ENCODE results near the gene FAAH2. TPM values are rescaled to one million over a fixed set of nuclear protein-coding genes. Genes with fewer than 3 reads are reported as not detected.

Gene FAAH2
- polyA plus RNA-seq, 1 donor from 2014 or later, result 9.3 TPM

DNA sequence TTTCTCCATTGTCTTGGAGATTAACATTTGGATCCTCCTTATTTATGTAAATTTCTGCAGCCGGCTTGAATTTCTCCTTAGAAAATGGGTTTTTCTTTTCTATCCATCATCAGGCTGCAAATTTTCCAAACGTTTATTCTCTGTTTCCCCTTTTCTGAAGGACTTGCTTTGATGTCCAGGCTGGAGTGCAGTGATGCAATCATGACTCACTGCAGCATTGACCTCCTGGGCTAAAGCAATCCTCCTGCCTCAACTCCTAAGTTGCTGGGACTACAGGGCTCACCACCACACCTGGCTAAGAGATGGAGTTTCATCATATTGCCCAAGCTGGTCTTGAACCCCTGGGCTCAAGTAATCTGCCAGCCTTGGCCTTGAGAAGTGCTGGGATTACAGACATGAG, 161.3 kb downstream of the FAAH2 start:
- no peaks in the 10 kb centered on the region for H3K9me2 ChIP-seq (ENCODE audit: insufficient read depth, low read length)
- no peak overlapping the region for H2AFZ ChIP-seq (ENCODE audit: low read depth, low read length)
- H3K4me2 ChIP-seq (ENCODE audit: low read length), result no peak overlapping the region
- H3F3A ChIP-seq (ENCODE audit: insufficient read depth, low read length, poor library complexity, severe bottlenecking), result no peaks in the 10 kb centered on the region
- H3K27ac ChIP-seq (ENCODE audit: low read length), result no peak overlapping the region
- no peaks in the 10 kb centered on the region for H3K9me3 ChIP-seq (ENCODE audit: low read length)
- no peaks in the 10 kb centered on the region for H3K79me2 ChIP-seq (replicated peaks; ENCODE audit: insufficient read depth, low read length)
- no peaks in the 10 kb centered on the region for H3K27me3 ChIP-seq (ENCODE audit: insufficient read depth, low read depth, low read length)
- H4K20me1 ChIP-seq (ENCODE audit: insufficient read depth), result no peaks in the 10 kb centered on the region
- TF ChIP-seq, protein P1, sequence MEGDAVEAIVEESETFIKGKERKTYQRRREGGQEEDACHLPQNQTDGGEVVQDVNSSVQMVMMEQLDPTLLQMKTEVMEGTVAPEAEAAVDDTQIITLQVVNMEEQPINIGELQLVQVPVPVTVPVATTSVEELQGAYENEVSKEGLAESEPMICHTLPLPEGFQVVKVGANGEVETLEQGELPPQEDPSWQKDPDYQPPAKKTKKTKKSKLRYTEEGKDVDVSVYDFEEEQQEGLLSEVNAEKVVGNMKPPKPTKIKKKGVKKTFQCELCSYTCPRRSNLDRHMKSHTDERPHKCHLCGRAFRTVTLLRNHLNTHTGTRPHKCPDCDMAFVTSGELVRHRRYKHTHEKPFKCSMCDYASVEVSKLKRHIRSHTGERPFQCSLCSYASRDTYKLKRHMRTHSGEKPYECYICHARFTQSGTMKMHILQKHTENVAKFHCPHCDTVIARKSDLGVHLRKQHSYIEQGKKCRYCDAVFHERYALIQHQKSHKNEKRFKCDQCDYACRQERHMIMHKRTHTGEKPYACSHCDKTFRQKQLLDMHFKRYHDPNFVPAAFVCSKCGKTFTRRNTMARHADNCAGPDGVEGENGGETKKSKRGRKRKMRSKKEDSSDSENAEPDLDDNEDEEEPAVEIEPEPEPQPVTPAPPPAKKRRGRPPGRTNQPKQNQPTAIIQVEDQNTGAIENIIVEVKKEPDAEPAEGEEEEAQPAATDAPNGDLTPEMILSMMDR (IDR thresholded peaks at IDR 0.05; ENCODE audit: poor library complexity, severe bottlenecking), result no peak
- TF ChIP-seq REST (IDR thresholded peaks at IDR 0.05; ENCODE audit: borderline replicate concordance) (no peak), SMC3 (conservative IDR thresholded peaks at IDR 0.05; ENCODE audit: poor library complexity) (no peak), TAF1 (IDR thresholded peaks at IDR 0.05; ENCODE audit: low read depth) (no peak), MXI1 (conservative IDR thresholded peaks at IDR 0.05; ENCODE audit: poor library complexity, severe bottlenecking) (no peak), EZH2 (IDR thresholded peaks at IDR 0.05; ENCODE audit: borderline replicate concordance, insufficient read depth, low read length, poor library complexity, severe bottlenecking) (no peak), EP300 (conservative IDR thresholded peaks at IDR 0.05; ENCODE audit: poor library complexity, severe bottlenecking) (no peak), POLR2AphosphoS5 (IDR thresholded peaks at IDR 0.05) (no peak), RAD21 (conservative IDR thresholded peaks at IDR 0.05) (no peak)
- H3K36me3 ChIP-seq (ENCODE audit: insufficient read depth, low read length), result no peaks in the 10 kb centered on the region
- no peak overlapping the region for H3K9ac ChIP-seq (ENCODE audit: low read length)
- no peak overlapping the region for H3K4me3 ChIP-seq (ENCODE audit: low read length)

DNA sequence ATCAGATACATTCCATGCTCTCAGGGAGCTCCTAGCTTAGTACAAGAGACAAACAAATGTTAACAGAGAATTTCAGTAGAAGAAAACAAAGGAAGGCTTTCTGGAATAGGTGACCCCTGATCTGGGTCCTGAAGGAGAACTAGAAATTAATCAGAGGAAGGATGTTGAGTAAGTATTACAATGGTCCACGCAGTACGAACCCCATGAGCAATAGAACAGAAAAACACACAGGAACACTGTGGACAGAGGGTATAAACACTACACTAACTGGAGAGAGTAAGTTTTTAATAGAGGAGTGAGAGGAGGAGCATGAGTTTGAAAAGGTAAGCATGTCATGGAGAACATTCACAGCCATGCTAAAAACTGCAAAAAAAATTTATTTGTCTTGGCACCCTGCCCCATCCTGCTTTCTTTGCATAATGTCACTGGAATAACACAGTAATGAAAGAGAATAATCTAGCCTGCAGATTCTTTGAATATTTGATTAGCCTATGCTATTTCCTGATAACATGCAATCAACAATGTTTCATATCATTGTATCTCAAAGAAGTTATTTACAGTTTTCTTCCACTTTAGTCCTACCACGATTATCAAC, 165.0 kb downstream of the FAAH2 start:
- no peak overlapping the region for H3K27ac ChIP-seq (ENCODE audit: low read length)
- H4K20me1 ChIP-seq (ENCODE audit: insufficient read depth), result no peaks in the 10 kb centered on the region

More for the DNA sequence above, 165.0 kb downstream of the FAAH2 start:
- no peaks in the 10 kb centered on the region for H3K9me2 ChIP-seq (ENCODE audit: insufficient read depth, low read length)
- H3K4me3 ChIP-seq (ENCODE audit: low read length), result no peak overlapping the region
- no peaks in the 10 kb centered on the region for H3K36me3 ChIP-seq (ENCODE audit: insufficient read depth, low read length)
- H3K9me3 ChIP-seq (ENCODE audit: low read length), result no peaks in the 10 kb centered on the region
- TF ChIP-seq, protein P1 (IDR thresholded peaks at IDR 0.05; ENCODE audit: poor library complexity, severe bottlenecking), result no peak
- H3K79me2 ChIP-seq (replicated peaks; ENCODE audit: insufficient read depth, low read length), result no peaks in the 10 kb centered on the region
- no peak overlapping the region for H2AFZ ChIP-seq (ENCODE audit: low read depth, low read length)
- no peak overlapping the region for H3K4me2 ChIP-seq (ENCODE audit: low read length)
- H3K27me3 ChIP-seq (ENCODE audit: insufficient read depth, low read depth, low read length), result no peaks in the 10 kb centered on the region
- H3F3A ChIP-seq (ENCODE audit: insufficient read depth, low read length, poor library complexity, severe bottlenecking), result no peaks in the 10 kb centered on the region
- no peak overlapping the region for H3K9ac ChIP-seq (ENCODE audit: low read length)
